CD14-positive monocyte (primary cell): ENCODE data around the gene AKIRIN1. TPM values are rescaled to one million over a fixed set of nuclear protein-coding genes. Genes with fewer than 3 reads are reported as not detected.
"Not testable (repeated sequence)": the region's sequence is repeated elsewhere in the genome, so short reads cannot be mapped to it uniquely, and the experiment has no call there.

Experiments
- DNase-seq, 3 donors: peaks; one replicate each; pipeline ENCODE4 v3.0.0-alpha.2; 2011 to 2022
- H2AFZ ChIP-seq: 2 replicates; pipeline ENCODE4 v1.6.0; 2012; ENCODE audit warnings: mild to moderate bottlenecking, low read depth, low read length, inconsistent platforms; ENCODE audit not compliant: insufficient read depth, poor library complexity, severe bottlenecking
- H3K27ac ChIP-seq, 2 donors: 1 replicate in 1 of 2; 2 replicates in 1 of 2; pipeline ENCODE4 v1.5.1; 2012 to 2013; ENCODE audit warnings: low read length in 2 of 2, control low read depth in 1 of 2, inconsistent platforms in 1 of 2, low read depth in 1 of 2, mild to moderate bottlenecking in 1 of 2
- H3K27me3 ChIP-seq, 2 donors: one replicate each; pipeline versions ENCODE4 v1.6.0 to v1.6.1; 2011 to 2013; ENCODE audit warnings: low read length in 2 of 2; ENCODE audit not compliant: control insufficient read depth in 2 of 2, insufficient read depth in 2 of 2
- H3K36me3 ChIP-seq, 2 donors: replicated peaks in 1 of 2; 1 replicate in 1 of 2; 2 replicates in 1 of 2; pipeline versions ENCODE4 v1.5.1 to v1.6.1; 2012 to 2013; ENCODE audit warnings: low read length in 2 of 2, control low read depth in 1 of 2, inconsistent platforms in 1 of 2, mild to moderate bottlenecking in 1 of 2; ENCODE audit not compliant: insufficient read depth in 2 of 2, control insufficient read depth in 1 of 2
- H3K4me1 ChIP-seq, 2 donors: 1 replicate in 1 of 2; 2 replicates in 1 of 2; pipeline versions ENCODE4 v1.5.1 to v1.6.1; 2012 to 2013; ENCODE audit warnings: low read length in 2 of 2, control low read depth in 1 of 2, inconsistent platforms in 1 of 2, mild to moderate bottlenecking in 1 of 2, moderate library complexity in 1 of 2; ENCODE audit not compliant: insufficient read depth in 2 of 2, control insufficient read depth in 1 of 2
- H3K4me2 ChIP-seq: replicated peaks from 2 replicates; pipeline ENCODE3; 2012; ENCODE audit warnings: low read length, moderate library complexity, mild to moderate bottlenecking; ENCODE audit not compliant: poor library complexity, severe bottlenecking; ENCODE audit errors: extremely low read depth
- H3K4me3 ChIP-seq, 3 experiments: fragments of 200-600 bp in 1 of 3; sonication (generic) in 1 of 3; replicated peaks in 1 of 3; 1 replicate in 2 of 3; 2 replicates in 1 of 3; pipeline ENCODE4 v1.5.1; 2011 to 2013; ENCODE audit warnings: low read length in 3 of 3, mild to moderate bottlenecking in 3 of 3, control low read depth in 2 of 3, low read depth in 2 of 3, inconsistent platforms in 1 of 3, moderate library complexity in 1 of 3
- H3K79me2 ChIP-seq: 2 replicates; pipeline ENCODE4 v1.6.0; 2012; ENCODE audit warnings: mild to moderate bottlenecking, control low read depth, inconsistent platforms, low read length, moderate library complexity; ENCODE audit not compliant: insufficient read depth
- H3K9ac ChIP-seq: 2 replicates; pipeline ENCODE4 v1.6.0; 2017; ENCODE audit warnings: low read length, mild to moderate bottlenecking; ENCODE audit not compliant: insufficient read depth, poor library complexity, severe bottlenecking
- H3K9me3 ChIP-seq, 2 donors: replicated peaks in 1 of 2; 1 replicate in 1 of 2; 2 replicates in 1 of 2; pipeline versions ENCODE4 v1.5.1 to v1.6.1; 2012 to 2013; ENCODE audit warnings: low read length in 2 of 2, control low read depth in 1 of 2; ENCODE audit not compliant: control insufficient read depth in 1 of 2, insufficient read depth in 1 of 2
- H4K20me1 ChIP-seq: 2 replicates; pipeline ENCODE4 v1.6.0; 2012; ENCODE audit warnings: mild to moderate bottlenecking, low read length, control low read depth, moderate library complexity; ENCODE audit not compliant: insufficient read depth
- H3K27ac Mint-ChIP-seq, 7 donors: one replicate each; pipeline ENCODE4 v1.8.0; 2020; ENCODE audit warnings: mild to moderate bottlenecking in 7 of 7, mixed read lengths in 7 of 7, moderate library complexity in 6 of 7, inconsistent platforms in 2 of 7
- H3K27me3 Mint-ChIP-seq, 3 donors: one replicate each; pipeline ENCODE4 v1.8.0; 2021 to 2022; ENCODE audit warnings: low read depth in 3 of 3, mild to moderate bottlenecking in 3 of 3, mixed read lengths in 3 of 3, moderate library complexity in 3 of 3, inconsistent platforms in 1 of 3
- H3K36me3 Mint-ChIP-seq, 2 donors: one replicate each; pipeline ENCODE4 v1.8.0; 2020; ENCODE audit warnings: mixed read lengths in 2 of 2, inconsistent platforms in 1 of 2, mild to moderate bottlenecking in 1 of 2
- H3K4me1 Mint-ChIP-seq: one replicate; pipeline ENCODE4 v1.8.0; 2020; ENCODE audit warnings: mild to moderate bottlenecking, mixed read lengths
- H3K4me3 Mint-ChIP-seq, 2 donors: one replicate each; pipeline ENCODE4 v1.8.0; 2020; ENCODE audit warnings: mild to moderate bottlenecking in 2 of 2, mixed read lengths in 2 of 2, moderate library complexity in 1 of 2
- H3K9me3 Mint-ChIP-seq, 7 donors: one replicate each; pipeline ENCODE4 v1.8.0; 2020 to 2022; ENCODE audit warnings: mixed read lengths in 7 of 7, mild to moderate bottlenecking in 6 of 7, moderate library complexity in 6 of 7, inconsistent platforms in 2 of 7
- CTCF ChIP-seq: fragments of 200-600 bp; IDR thresholded peaks from one replicate; pipeline ENCODE4 v1.8.0; 2022; ENCODE audit warnings: antibody characterized with exemption, mild to moderate bottlenecking
- WGBS: methylation state at CpG from one replicate; pipeline ENCODE4 v1.1.5; 2013; ENCODE audit warnings: missing lambda C conversion rate; ENCODE audit not compliant: insufficient coverage; 5-methylcytosine and 5-hydroxymethylcytosine counted together
- intact Hi-C, 2 donors: fragments of 100-400 bp; cut with micrococcal nuclease; formaldehyde crosslinking; loops; one replicate each; pipeline versions ENCODE4 v1.15.0 to v1.15.1; 2023
- polyA plus RNA-seq, 3 donors: library from polyadenylated mRNA; depleted of rRNA in 1 of 3; unstranded in 2 of 3; stranded (reverse) in 1 of 3; fragments of 300-500 nt in 2 of 3; fragments of >200 nt in 1 of 3; fragmentation: Illumina TruSeq in 2 of 3; gene quantifications; 1 replicate in 2 of 3; 2 replicates in 1 of 3; pipeline ENCODE4 v1.2.3, GENCODE V29; 2012 to 2021

The AKIRIN1 gene
- polyA plus RNA-seq, 3 donors = 41.8 to 61.0 (median 60.8) TPM

- Histone ChIP-seq H3K4me3 (no peak overlapping the region), H3K79me2 (no peaks in the 10 kb centered on the region), H3K27ac (no peak overlapping the region), H2AFZ (no peak overlapping the region), H3K9me3 (no peaks in the 10 kb centered on the region), H3K4me2 (no peak overlapping the region), H3K9ac (no peak overlapping the region), H3K27me3 (no peaks in the 10 kb centered on the region), H3K36me3 (peaks cover 6 to 8% of the 10 kb centered on the region in 2 donors), H3K4me1 (no peaks in the 10 kb centered on the region), H4K20me1 (no peaks in the 10 kb centered on the region)
- DNase-seq = no peak
- Mint-ChIP-seq H3K27ac (no peak overlapping the region), H3K9me3 (peaks cover 0 to 3% (median 0%) of the 10 kb centered on the region in 7 donors), H3K27me3 (peaks cover 0 to 4% (median 1%) of the 10 kb centered on the region in 3 donors), H3K4me1 (no peaks in the 10 kb centered on the region), H3K4me3 (no peak overlapping the region), H3K36me3 (peaks cover 18 to 23% of the 10 kb centered on the region in 2 donors)
- TF ChIP-seq CTCF = no peak
- intact Hi-C loops = no loop called here
- WGBS = 90% methylated on average over 4 of the region's 10 CpGs
Observed at GRCh38 chr1:39016604-39017171, 25.6 kb downstream of the AKIRIN1 start.

GRCh38 chr1:39017266-39017665 is 26.2 kb downstream of the AKIRIN1 start:
- Histone ChIP-seq H3K79me2 (no peaks in the 10 kb centered on the region), H3K9ac (no peak overlapping the region), H4K20me1 (no peaks in the 10 kb centered on the region), H3K4me1 (no peaks in the 10 kb centered on the region), H2AFZ (no peak overlapping the region), H3K4me3 (no peak overlapping the region), H3K27me3 (no peaks in the 10 kb centered on the region), H3K27ac (no peak overlapping the region), H3K4me2 (no peak overlapping the region), H3K9me3 (no peaks in the 10 kb centered on the region), H3K36me3 (peaks cover 0 to 3% of the 10 kb centered on the region in 2 donors)
- intact Hi-C loops = no loop called here
- DNase-seq = no peak
- no peaks in the 10 kb centered on the region for H3K4me1 Mint-ChIP-seq
- H3K4me3 Mint-ChIP-seq = no peak overlapping the region
- WGBS = 98% methylated on average over 4 of the region's 5 CpGs
- no peak for TF ChIP-seq CTCF
- H3K27me3 Mint-ChIP-seq = peaks cover 1 to 4% (median 3%) of the 10 kb centered on the region in 3 donors
- peaks cover 0 to 3% (median 0%) of the 10 kb centered on the region in 7 donors for H3K9me3 Mint-ChIP-seq
- peaks cover 12 to 17% of the 10 kb centered on the region in 2 donors for H3K36me3 Mint-ChIP-seq
- no peak overlapping the region for H3K27ac Mint-ChIP-seq

GRCh38 chr1:39020494-39020893 is 29.4 kb downstream of the AKIRIN1 start:
- H3K27me3 Mint-ChIP-seq, H3K36me3 Mint-ChIP-seq, H3K79me2 ChIP-seq, H3K9ac ChIP-seq, H3K4me1 ChIP-seq, H3K27ac Mint-ChIP-seq, H4K20me1 ChIP-seq, H3K36me3 ChIP-seq, H3K4me3 Mint-ChIP-seq, DNase-seq, H3K9me3 ChIP-seq, H3K27ac ChIP-seq, H3K27me3 ChIP-seq, H3K9me3 Mint-ChIP-seq, intact Hi-C loops, H3K4me2 ChIP-seq, H2AFZ ChIP-seq, H3K4me1 Mint-ChIP-seq, H3K4me3 ChIP-seq: not testable (repeated sequence)
- WGBS = no CpG with 5 or more reads among the region's 1 CpG
